GM12873 (cell line): ENCODE measurements around the gene SAMSN1.

Source experiments
- TF ChIP-seq, protein P1 (sequence below): IDR thresholded peaks from 2 replicates; pipeline ENCODE4 v1.5.1; 2012; ENCODE audit warnings: low read depth, mild to moderate bottlenecking, moderate library complexity, low read length, control low read depth; ENCODE audit not compliant: insufficient read depth; ENCODE audit errors: missing control alignments

Gene SAMSN1

GRCh38 chr21:14500873-14501272 lies 45.2 kb downstream of the SAMSN1 start:
- TF ChIP-seq, protein P1, sequence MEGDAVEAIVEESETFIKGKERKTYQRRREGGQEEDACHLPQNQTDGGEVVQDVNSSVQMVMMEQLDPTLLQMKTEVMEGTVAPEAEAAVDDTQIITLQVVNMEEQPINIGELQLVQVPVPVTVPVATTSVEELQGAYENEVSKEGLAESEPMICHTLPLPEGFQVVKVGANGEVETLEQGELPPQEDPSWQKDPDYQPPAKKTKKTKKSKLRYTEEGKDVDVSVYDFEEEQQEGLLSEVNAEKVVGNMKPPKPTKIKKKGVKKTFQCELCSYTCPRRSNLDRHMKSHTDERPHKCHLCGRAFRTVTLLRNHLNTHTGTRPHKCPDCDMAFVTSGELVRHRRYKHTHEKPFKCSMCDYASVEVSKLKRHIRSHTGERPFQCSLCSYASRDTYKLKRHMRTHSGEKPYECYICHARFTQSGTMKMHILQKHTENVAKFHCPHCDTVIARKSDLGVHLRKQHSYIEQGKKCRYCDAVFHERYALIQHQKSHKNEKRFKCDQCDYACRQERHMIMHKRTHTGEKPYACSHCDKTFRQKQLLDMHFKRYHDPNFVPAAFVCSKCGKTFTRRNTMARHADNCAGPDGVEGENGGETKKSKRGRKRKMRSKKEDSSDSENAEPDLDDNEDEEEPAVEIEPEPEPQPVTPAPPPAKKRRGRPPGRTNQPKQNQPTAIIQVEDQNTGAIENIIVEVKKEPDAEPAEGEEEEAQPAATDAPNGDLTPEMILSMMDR, result no peak

DNA sequence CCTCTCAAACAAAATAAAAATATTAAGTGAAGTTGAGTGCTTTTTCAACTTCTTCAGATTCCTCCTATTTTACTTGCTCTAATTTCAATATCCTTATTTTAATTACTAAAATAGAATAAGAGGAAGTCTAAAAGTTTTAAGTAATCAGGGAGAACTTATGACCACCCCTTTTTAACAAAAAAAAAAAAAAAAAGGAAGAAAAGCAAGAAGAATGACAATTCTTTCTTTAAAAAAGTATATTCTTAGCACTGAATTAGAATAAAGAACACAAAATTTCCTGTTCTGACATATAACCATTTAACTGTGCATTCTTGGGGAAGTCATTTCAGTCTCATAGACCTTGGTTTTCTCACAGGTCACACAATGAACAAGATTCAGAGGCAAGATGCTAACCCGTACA lies 46.8 kb downstream of the SAMSN1 start:
- TF ChIP-seq, protein P1, result no peak

- TF ChIP-seq, protein P1, result no peak
Measured at GRCh38 chr21:14497825-14498224, 48.3 kb downstream of the SAMSN1 start.

DNA sequence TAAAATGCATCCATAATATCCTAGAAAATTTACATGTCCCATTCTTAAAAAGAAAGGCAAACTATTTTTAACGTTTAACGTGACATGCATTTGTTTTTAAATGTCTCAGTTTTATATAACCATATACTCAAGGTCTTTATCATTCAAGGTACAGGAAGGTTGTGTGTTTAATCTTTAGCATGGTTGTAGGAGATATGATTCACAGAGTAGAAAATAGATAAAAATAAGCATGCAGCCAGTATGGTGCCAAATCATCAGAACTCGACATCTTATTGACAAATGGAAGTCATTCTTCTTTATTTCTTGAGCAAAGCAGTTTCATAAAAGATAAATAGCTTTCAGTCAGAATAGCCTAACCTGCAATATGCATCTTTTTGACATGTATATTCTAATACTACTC lies 51.0 kb downstream of the SAMSN1 start:
- TF ChIP-seq, protein P1, result no peak

GRCh38 chr21:14493731-14494130 lies 52.4 kb downstream of the SAMSN1 start:
- TF ChIP-seq, protein P1, result no peak

DNA sequence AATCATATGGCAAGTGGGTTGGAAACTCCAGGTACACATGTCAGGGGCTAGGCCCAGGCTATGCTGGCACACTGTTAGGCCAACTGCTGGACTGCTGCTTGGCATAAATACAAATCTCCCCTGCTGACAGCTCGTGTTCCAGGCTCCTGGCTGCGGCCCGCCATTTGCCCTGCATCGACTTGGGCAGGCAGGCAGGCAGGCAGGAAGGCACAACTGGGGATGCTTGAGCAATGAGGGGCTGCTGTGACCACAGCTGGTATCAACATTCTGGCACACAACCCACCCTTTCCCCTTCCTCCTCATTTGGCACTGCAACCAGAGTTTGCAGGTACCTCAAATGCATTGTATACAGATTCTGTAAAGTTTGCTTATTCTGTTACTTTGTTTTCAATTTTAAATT lies 53.2 kb downstream of the SAMSN1 start:
- TF ChIP-seq, protein P1, result no peak

DNA sequence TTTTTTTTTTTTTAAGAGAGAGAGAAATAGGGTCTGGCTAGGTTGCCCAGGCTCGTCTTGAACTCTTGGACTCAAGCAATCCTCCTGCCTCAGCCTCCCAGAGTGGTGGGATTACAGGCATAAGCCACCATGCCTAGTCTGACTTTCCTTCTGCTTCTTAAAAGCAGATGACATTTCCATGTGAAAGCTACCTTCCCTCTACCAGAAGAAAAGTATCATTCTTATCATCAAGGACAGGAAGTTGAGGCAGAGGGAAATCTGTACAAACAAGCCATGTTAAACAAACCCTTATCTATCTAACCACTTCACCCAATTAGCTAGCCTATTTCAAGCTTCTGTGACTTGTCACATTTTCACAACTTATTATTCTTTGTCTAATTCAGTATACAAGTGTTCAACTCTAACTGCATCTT lies 54.8 kb downstream of the SAMSN1 start:
- TF ChIP-seq, protein P1, result no peak

DNA sequence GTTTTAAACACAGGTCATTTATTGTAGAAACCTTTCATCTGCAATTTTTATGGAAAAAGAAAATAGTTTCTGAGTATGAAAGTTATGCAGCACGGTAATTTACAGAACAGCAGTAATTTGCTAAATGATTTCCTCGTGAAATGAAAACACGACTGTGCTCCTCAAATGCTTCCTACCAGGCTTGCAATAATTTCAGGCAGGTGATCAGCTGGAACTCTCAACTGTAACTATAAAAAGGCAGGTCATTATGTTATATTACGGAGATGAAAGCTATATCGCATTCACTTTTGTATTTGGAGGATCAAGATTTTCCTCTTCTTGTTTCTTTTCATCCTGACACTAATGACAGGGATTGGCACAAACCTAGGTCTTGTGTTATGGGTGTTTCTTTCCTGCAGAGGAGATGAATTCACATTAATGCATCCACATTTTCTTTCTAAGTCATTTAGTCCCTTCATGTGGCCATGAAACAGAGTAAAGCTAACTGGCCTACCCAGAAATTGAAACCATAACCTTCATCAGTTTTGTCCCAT lies 57.4 kb downstream of the SAMSN1 start:
- TF ChIP-seq, protein P1, result no peak
